GM23338 (cell line): ENCODE results near the gene AHSP. TPM values are rescaled to one million over a fixed set of nuclear protein-coding genes. Genes with fewer than 3 reads are reported as not detected.

Experiments
- ATAC-seq: fragments of 200-7000 bp; cut with Tn5 transposase; 3 replicates; pipeline ENCODE4 v1.9.1; 2020
- DNase-seq: peaks from one replicate; pipeline ENCODE4 v3.0.0-alpha.2; 2015; ENCODE audit warnings: low spot score
- H2AFZ ChIP-seq: fragments of 200-600 bp; sonication (generic); 2 replicates; pipeline ENCODE4 v1.8.0; 2016; ENCODE audit warnings: antibody characterized with exemption, mild to moderate bottlenecking, moderate library complexity
- H3F3A ChIP-seq: fragments of 200-600 bp; sonication (generic); replicated peaks from 2 replicates; pipeline ENCODE4 v1.8.0; 2017; ENCODE audit warnings: antibody characterized with exemption, mixed run types, low read depth
- H3K27ac ChIP-seq: fragments of 200-600 bp; sonication (generic); 2 replicates; pipeline ENCODE4 v1.6.1; 2016; ENCODE audit warnings: low read depth
- H3K27me3 ChIP-seq: fragments of 200-600 bp; sonication (generic); 2 replicates; pipeline ENCODE4 v1.8.0; 2016; ENCODE audit warnings: mild to moderate bottlenecking, mixed run types, moderate library complexity; ENCODE audit not compliant: insufficient read depth
- H3K36me3 ChIP-seq: fragments of 200-600 bp; sonication (generic); 2 replicates; pipeline ENCODE4 v1.8.0; 2016; ENCODE audit warnings: mild to moderate bottlenecking; ENCODE audit not compliant: insufficient read depth
- H3K4me1 ChIP-seq: fragments of 200-600 bp; sonication (generic); 2 replicates; pipeline ENCODE4 v1.8.0; 2016; ENCODE audit warnings: mild to moderate bottlenecking, moderate library complexity; ENCODE audit not compliant: insufficient read depth
- H3K4me2 ChIP-seq: fragments of 200-600 bp; sonication (generic); 2 replicates; pipeline ENCODE4 v1.7.1; 2017; ENCODE audit warnings: mixed run types
- H3K4me3 ChIP-seq: fragments of 200-600 bp; sonication (generic); 2 replicates; pipeline ENCODE4 v1.6.1; 2016; ENCODE audit warnings: mixed run types
- H3K79me2 ChIP-seq: fragments of 200-600 bp; sonication (generic); replicated peaks from 2 replicates; pipeline ENCODE4 v1.8.0; 2017; ENCODE audit warnings: mild to moderate bottlenecking; ENCODE audit not compliant: insufficient read depth
- H3K9me2 ChIP-seq: fragments of 200-600 bp; sonication (generic); 2 replicates; pipeline ENCODE4 v1.8.0; 2017; ENCODE audit not compliant: insufficient read depth
- H4K20me1 ChIP-seq: fragments of 200-600 bp; sonication (generic); replicated peaks from 2 replicates; pipeline ENCODE4 v1.8.0; 2017; ENCODE audit warnings: mild to moderate bottlenecking; ENCODE audit not compliant: insufficient read depth
- H3K27ac Mint-ChIP-seq: 2 replicates; pipeline ENCODE4 v1.8.0; 2020; ENCODE audit warnings: inconsistent platforms, mild to moderate bottlenecking, moderate library complexity, mixed read lengths
- H3K27me3 Mint-ChIP-seq: 3 replicates; pipeline ENCODE4 v1.8.0; 2022; ENCODE audit warnings: low read depth, mild to moderate bottlenecking, moderate library complexity, mixed read lengths, inconsistent platforms; ENCODE audit not compliant: insufficient read depth, poor library complexity
- H3K36me3 Mint-ChIP-seq: 3 replicates; pipeline ENCODE4 v1.8.0; 2021; ENCODE audit warnings: low read depth, mild to moderate bottlenecking, inconsistent platforms, moderate library complexity, mixed read lengths
- H3K4me1 Mint-ChIP-seq: 3 replicates; pipeline ENCODE4 v1.8.0; 2020; ENCODE audit warnings: mild to moderate bottlenecking, inconsistent platforms, mixed read lengths
- H3K4me3 Mint-ChIP-seq: 3 replicates; pipeline ENCODE4 v1.8.0; 2021; ENCODE audit warnings: moderate library complexity, mild to moderate bottlenecking, inconsistent platforms, mixed read lengths
- H3K9me3 Mint-ChIP-seq: 3 replicates; pipeline ENCODE4 v1.8.0; 2020; ENCODE audit warnings: moderate library complexity, mild to moderate bottlenecking, inconsistent platforms, mixed read lengths
- CREB1 ChIP-seq: fragments of 250-450 bp; sonication (Bioruptor Pico); IDR thresholded peaks from 2 replicates; pipeline ENCODE4 v1.5.0; 2020; ENCODE audit warnings: low read depth, mild to moderate bottlenecking, moderate library complexity
- EZH2 ChIP-seq: fragments of 200-600 bp; sonication (generic); IDR thresholded peaks from one replicate; pipeline ENCODE4 v1.8.0; 2017; ENCODE audit warnings: antibody characterized with exemption, mild to moderate bottlenecking, low read depth; ENCODE audit not compliant: unreplicated experiment
- EZH2phosphoT487 ChIP-seq: fragments of 200-600 bp; sonication (generic); IDR thresholded peaks from one replicate; pipeline ENCODE4 v1.8.1; 2018; ENCODE audit warnings: antibody characterized with exemption; ENCODE audit not compliant: unreplicated experiment
- JUNB ChIP-seq: IDR thresholded peaks from one replicate; pipeline ENCODE4 v1.6.1; 2016; ENCODE audit warnings: antibody characterized with exemption; ENCODE audit not compliant: unreplicated experiment
- NANOG ChIP-seq: IDR thresholded peaks from 2 replicates; pipeline ENCODE4 v1.6.1; 2016; ENCODE audit warnings: antibody characterized with exemption, borderline replicate concordance
- POLR2AphosphoS5 ChIP-seq: IDR thresholded peaks from 2 replicates; pipeline ENCODE4 v1.6.1; 2016; ENCODE audit warnings: antibody characterized with exemption, low read depth
- REST ChIP-seq: IDR thresholded peaks from one replicate; pipeline ENCODE4 v1.6.1; 2018; ENCODE audit warnings: antibody characterized with exemption; ENCODE audit not compliant: unreplicated experiment
- STAT1 ChIP-seq: IDR thresholded peaks from one replicate; pipeline ENCODE4 v1.6.1; 2016; ENCODE audit warnings: antibody characterized with exemption; ENCODE audit not compliant: unreplicated experiment
- ZNF114 ChIP-seq: fragments of 250-450 bp; sonication (Bioruptor Pico); IDR thresholded peaks from 2 replicates; pipeline ENCODE4 v1.5.0; 2020; ENCODE audit warnings: mild to moderate bottlenecking, moderate library complexity
- ZNF331 ChIP-seq: fragments of 250-450 bp; sonication (Bioruptor Pico); IDR thresholded peaks from 2 replicates; pipeline ENCODE4 v1.5.0; 2020; ENCODE audit warnings: low read depth, mild to moderate bottlenecking, moderate library complexity
- ZNF462 ChIP-seq: fragments of 250-450 bp; sonication (Bioruptor Pico); IDR thresholded peaks from 2 replicates; pipeline ENCODE4 v1.5.0; 2020; ENCODE audit warnings: mild to moderate bottlenecking, moderate library complexity
- polyA plus RNA-seq: library from polyadenylated mRNA; unstranded; fragments of >200 nt; fragmentation: Nextera tagmentation; extraction: Ambion mirVana; gene quantifications from 2 replicates; pipeline ENCODE4 v1.2.1, GENCODE V29; 2016
- total RNA-seq: library from RNA; depleted of rRNA; stranded (reverse); fragments of >200 nt; shearing (Covaris generic); gene quantifications from 2 replicates; pipeline ENCODE4 v1.2.3, GENCODE V29; 2014
- TF ChIP-seq, protein P1 (sequence below), 2 experiments: fragments of 200-600 bp in 1 of 2; sonication (generic) in 1 of 2; conservative IDR thresholded peaks; 2 replicates each; pipeline versions ENCODE4 v1.5.1 to v1.6.1; 2016 to 2017; ENCODE audit warnings: antibody characterized with exemption in 2 of 2, low read depth in 2 of 2, mild to moderate bottlenecking in 2 of 2, moderate library complexity in 1 of 2
- TF ChIP-seq, protein P2 (sequence below): IDR thresholded peaks from 2 replicates; pipeline ENCODE4 v1.6.1; 2016; ENCODE audit warnings: antibody characterized with exemption

AHSP gene
- total and polyA plus RNA-seq, 2 experiments from 2014 or later, result 2.1 TPM; not detected in 1

GRCh38 chr16:31507929-31508705, 19.6 kb upstream of the AHSP start, which contains the start of gene RUSF1:
Gene RUSF1 (minus strand): TSS chr16:31508391. CDS start chr16:31508373, 18 bp downstream.
- no peak for TF ChIP-seq ZNF462 (CRISPR knock-in tag)
- no peak; the same call in 1 of the 2 replicates for TF ChIP-seq ZNF331 (CRISPR knock-in tag)
- no peak for TF ChIP-seq REST
- TF ChIP-seq CREB1 (CRISPR knock-in tag), result peak; percentile 76
- peak; percentile 80 for TF ChIP-seq POLR2AphosphoS5
- no peak for TF ChIP-seq JUNB
- no peak for TF ChIP-seq EZH2phosphoT487
- no peak for TF ChIP-seq STAT1
- TF ChIP-seq, protein P1, sequence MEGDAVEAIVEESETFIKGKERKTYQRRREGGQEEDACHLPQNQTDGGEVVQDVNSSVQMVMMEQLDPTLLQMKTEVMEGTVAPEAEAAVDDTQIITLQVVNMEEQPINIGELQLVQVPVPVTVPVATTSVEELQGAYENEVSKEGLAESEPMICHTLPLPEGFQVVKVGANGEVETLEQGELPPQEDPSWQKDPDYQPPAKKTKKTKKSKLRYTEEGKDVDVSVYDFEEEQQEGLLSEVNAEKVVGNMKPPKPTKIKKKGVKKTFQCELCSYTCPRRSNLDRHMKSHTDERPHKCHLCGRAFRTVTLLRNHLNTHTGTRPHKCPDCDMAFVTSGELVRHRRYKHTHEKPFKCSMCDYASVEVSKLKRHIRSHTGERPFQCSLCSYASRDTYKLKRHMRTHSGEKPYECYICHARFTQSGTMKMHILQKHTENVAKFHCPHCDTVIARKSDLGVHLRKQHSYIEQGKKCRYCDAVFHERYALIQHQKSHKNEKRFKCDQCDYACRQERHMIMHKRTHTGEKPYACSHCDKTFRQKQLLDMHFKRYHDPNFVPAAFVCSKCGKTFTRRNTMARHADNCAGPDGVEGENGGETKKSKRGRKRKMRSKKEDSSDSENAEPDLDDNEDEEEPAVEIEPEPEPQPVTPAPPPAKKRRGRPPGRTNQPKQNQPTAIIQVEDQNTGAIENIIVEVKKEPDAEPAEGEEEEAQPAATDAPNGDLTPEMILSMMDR (conservative IDR thresholded peaks at IDR 0.05; ENCODE audit: low read depth in 2 of 2), result no peak
- TF ChIP-seq NANOG, result no peak
- TF ChIP-seq, protein P2, sequence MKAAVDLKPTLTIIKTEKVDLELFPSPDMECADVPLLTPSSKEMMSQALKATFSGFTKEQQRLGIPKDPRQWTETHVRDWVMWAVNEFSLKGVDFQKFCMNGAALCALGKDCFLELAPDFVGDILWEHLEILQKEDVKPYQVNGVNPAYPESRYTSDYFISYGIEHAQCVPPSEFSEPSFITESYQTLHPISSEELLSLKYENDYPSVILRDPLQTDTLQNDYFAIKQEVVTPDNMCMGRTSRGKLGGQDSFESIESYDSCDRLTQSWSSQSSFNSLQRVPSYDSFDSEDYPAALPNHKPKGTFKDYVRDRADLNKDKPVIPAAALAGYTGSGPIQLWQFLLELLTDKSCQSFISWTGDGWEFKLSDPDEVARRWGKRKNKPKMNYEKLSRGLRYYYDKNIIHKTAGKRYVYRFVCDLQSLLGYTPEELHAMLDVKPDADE, result peak; percentile 58; the same call in 1 of the 2 replicates
- no peak for TF ChIP-seq EZH2
- TF ChIP-seq ZNF114 (CRISPR knock-in tag), result no peak
- H3K36me3 ChIP-seq, result no peaks in the 10 kb centered on the region
- H3K4me1 ChIP-seq, result peaks cover 15% of the 10 kb centered on the region
- Mint-ChIP-seq H3K9me3 (no peaks in the 10 kb centered on the region; the same call in 2 of the 3 replicates), H3K4me3 (peak within 1 kb of the TSS; percentile 83), H3K27ac (peak within 1 kb of the TSS; percentile 93), H3K36me3 (peaks cover 4% of the 10 kb centered on the region; the same call in 2 of the 3 replicates), H3K4me1 (peaks cover 15% of the 10 kb centered on the region), H3K27me3 (peaks cover 7% of the 10 kb centered on the region)
- H2AFZ ChIP-seq, result peak within 1 kb of the TSS; percentile 86
- peak within 1 kb of the TSS; percentile 94 for H3K4me2 ChIP-seq
- ATAC-seq (peak; percentile 92), DNase-seq (peak; percentile 96)
- H4K20me1 ChIP-seq, result peaks cover 1% of the 10 kb centered on the region; the same call in 1 of the 2 replicates
- peak within 1 kb of the TSS; percentile 83 for H3K27ac ChIP-seq
- H3K4me3 ChIP-seq, result peak within 1 kb of the TSS; percentile 97
- peaks cover 8% of the 10 kb centered on the region for H3K79me2 ChIP-seq
- no peaks in the 10 kb centered on the region for H3K9me2 ChIP-seq
- H3K27me3 ChIP-seq, result no peaks in the 10 kb centered on the region
- H3F3A ChIP-seq, result no peaks in the 10 kb centered on the region
